Bronchial epithelial cell (primary cell): Measurements from ENCODE around the gene ARHGAP28. TPM values are rescaled to one million over a fixed set of nuclear protein-coding genes. Genes with fewer than 3 reads are reported as not detected.
"Not testable (repeated sequence)": the region's sequence is repeated elsewhere in the genome, so short reads cannot be mapped to it uniquely, and the experiment has no call there.

Source experiments
- DNase-seq: peaks from one replicate; pipeline ENCODE4 v3.0.0-alpha.2; 2010; ENCODE audit warnings: low read depth
- FAIRE-seq: peaks from 2 replicates; lab custom pipeline; 2011; peaks lifted over from hg19 to GRCh38; lab: Jason Lieb, UNC
- H3K27me3 ChIP-seq: 2 replicates; pipeline ENCODE4 v1.5.1; 2011; ENCODE audit warnings: low read length; ENCODE audit not compliant: control insufficient read depth, insufficient read depth
- H3K36me3 ChIP-seq: 2 replicates; pipeline ENCODE4 v1.5.1; 2011; ENCODE audit warnings: low read length; ENCODE audit not compliant: control insufficient read depth, insufficient read depth
- H3K4me3 ChIP-seq: 2 replicates; pipeline ENCODE4 v1.5.1; 2011; ENCODE audit warnings: mild to moderate bottlenecking, low read depth, low read length, control low read depth
- CTCF ChIP-seq: IDR thresholded peaks from 2 replicates; pipeline ENCODE4 v1.5.1; 2011; ENCODE audit warnings: mild to moderate bottlenecking, moderate library complexity, low read length, control low read depth, inconsistent platforms; ENCODE audit not compliant: insufficient read depth, severe bottlenecking
- total RNA-seq: library from RNA; depleted of rRNA; stranded (reverse); fragments of >200 nt; gene quantifications from 2 replicates; pipeline ENCODE4 v1.2.1, GENCODE V29; 2014

ARHGAP28 gene
- total RNA-seq, 1 donor from 2014 or later = 0.26 TPM

- Histone ChIP-seq H3K4me3 (no peak overlapping the region), H3K36me3 (no peaks in the 10 kb centered on the region), H3K27me3 (no peaks in the 10 kb centered on the region)
- no peak for FAIRE-seq
- DNase-seq = no peak
- no peak for TF ChIP-seq CTCF
Observed at GRCh38 chr18:6811816-6812215, 82.3 kb downstream of the ARHGAP28 start.

DNA sequence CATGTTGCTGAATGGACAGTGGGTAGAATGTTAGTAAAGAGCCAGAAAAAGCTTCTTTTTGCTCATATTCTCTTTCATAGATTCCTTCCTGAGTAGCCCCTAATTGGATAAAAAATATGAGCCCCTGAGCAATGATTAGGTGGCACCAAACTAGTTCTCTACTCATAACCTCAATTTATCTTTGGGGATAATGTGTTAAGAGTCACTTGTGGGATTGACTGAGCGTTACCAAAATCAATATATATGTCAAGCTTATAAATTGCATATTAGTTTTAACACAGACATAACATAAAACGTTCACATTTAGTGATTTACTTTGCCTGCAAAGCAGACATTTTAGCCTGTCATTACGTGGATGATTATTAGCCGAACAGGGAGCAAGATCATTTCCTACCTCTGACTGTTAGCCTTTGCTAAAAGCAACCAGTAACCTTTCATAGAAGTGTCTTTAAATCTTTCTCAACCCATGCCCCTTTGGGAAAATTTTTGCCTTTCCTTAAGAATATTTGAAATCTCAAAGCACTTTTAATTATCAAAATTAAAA lies 85.4 kb downstream of the ARHGAP28 start:
- DNase-seq (no peak), FAIRE-seq (no peak)
- Histone ChIP-seq H3K27me3 (no peaks in the 10 kb centered on the region), H3K4me3 (no peak overlapping the region), H3K36me3 (no peaks in the 10 kb centered on the region)
- no peak for TF ChIP-seq CTCF

DNA sequence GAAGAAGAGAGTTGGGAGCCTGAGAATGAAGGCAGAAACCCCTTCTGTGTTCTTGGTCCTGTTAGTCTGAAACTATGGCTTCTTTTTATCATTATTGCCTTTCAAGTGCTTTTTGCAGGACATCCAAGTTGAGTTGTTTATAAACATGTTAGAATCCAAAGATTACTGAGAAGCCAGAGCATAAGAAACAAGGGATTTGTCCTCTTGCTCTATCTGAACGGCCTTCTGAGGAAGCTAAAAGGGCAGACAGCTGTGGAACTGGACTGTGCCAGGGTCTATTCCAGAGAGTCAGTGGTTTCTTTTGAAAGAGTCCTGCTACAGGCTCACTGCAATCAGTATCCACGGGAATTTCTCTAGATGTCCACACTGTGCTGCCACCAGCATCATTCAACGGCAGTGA lies 86.6 kb downstream of the ARHGAP28 start:
- H3K36me3 ChIP-seq = no peaks in the 10 kb centered on the region
- no peak for FAIRE-seq
- TF ChIP-seq CTCF = no peak
- H3K4me3 ChIP-seq = no peak overlapping the region
- no peaks in the 10 kb centered on the region for H3K27me3 ChIP-seq
- no peak for DNase-seq

GRCh38 chr18:6819332-6819731 lies 89.8 kb downstream of the ARHGAP28 start:
- H3K36me3 ChIP-seq = no peaks in the 10 kb centered on the region
- no peak overlapping the region for H3K4me3 ChIP-seq
- no peak for TF ChIP-seq CTCF
- no peaks in the 10 kb centered on the region for H3K27me3 ChIP-seq
- DNase-seq (no peak), FAIRE-seq (no peak)

- Histone ChIP-seq H3K27me3 (no peaks in the 10 kb centered on the region), H3K4me3 (no peak overlapping the region), H3K36me3 (no peaks in the 10 kb centered on the region)
- FAIRE-seq (no peak), DNase-seq (no peak)
- TF ChIP-seq CTCF = no peak
Observed at GRCh38 chr18:6820314-6820713, 90.8 kb downstream of the ARHGAP28 start.

DNA sequence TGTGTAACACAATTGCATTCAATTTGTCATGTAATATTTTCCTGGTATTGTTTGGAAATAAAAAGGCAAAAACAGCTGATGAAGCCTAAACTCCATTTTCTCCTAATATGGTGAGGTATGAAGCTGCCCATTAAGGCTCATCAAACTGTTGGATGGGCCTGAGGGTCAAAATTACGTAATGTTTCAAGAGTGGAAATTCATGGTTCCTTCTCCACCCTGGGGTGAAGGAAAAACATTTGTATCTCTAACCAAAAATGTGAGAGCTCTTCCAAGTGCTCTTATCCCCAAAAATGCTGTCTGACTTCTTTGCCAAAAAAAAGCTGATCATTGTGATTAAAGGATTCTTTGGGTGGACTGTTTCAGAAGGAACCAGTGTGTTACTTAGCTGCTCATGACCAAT lies 91.8 kb downstream of the ARHGAP28 start:
- Histone ChIP-seq H3K36me3 (no peaks in the 10 kb centered on the region), H3K27me3 (no peaks in the 10 kb centered on the region), H3K4me3 (no peak overlapping the region)
- DNase-seq = no peak
- no peak for TF ChIP-seq CTCF
- FAIRE-seq = no peak

- DNase-seq, H3K36me3 ChIP-seq, H3K4me3 ChIP-seq, FAIRE-seq, H3K27me3 ChIP-seq: not testable (repeated sequence)
Observed at GRCh38 chr18:6827161-6827560, 97.6 kb downstream of the ARHGAP28 start.

GRCh38 chr18:6827566-6827965 lies 98.0 kb downstream of the ARHGAP28 start:
- DNase-seq, FAIRE-seq, H3K36me3 ChIP-seq, H3K27me3 ChIP-seq, H3K4me3 ChIP-seq: not testable (repeated sequence)
